Erythroblast (primary cell): ENCODE measurements around the gene PIK3CG.

Experiments
- GATA1 ChIP-seq: IDR thresholded peaks from 2 replicates; pipeline ENCODE4 v1.6.1; 2011; ENCODE audit warnings: low read depth, mild to moderate bottlenecking, control low read depth, low read length, moderate library complexity
- POLR2A ChIP-seq: IDR thresholded peaks from 2 replicates; pipeline ENCODE4 v1.6.1; 2011; ENCODE audit warnings: mild to moderate bottlenecking, low read length

GRCh38 chr7:106858618-106859532 is 6.2 kb upstream of the PIK3CG start:
- TF ChIP-seq POLR2A (no peak), GATA1 (no peak)
